Midbrain (tissue), 1 donor: ENCODE results near the gene CTBP2.
A peak's percentile ranks its signal among the peaks of the same experiment; 100 is the strongest.
"Not testable (repeated sequence)": the region's sequence is repeated elsewhere in the genome, so short reads cannot be mapped to it uniquely, and the experiment has no call there.

Experiments used
- DNase-seq: peaks from one replicate; lab custom pipeline; 2025; lab: John Stamatoyannopoulos, UW

CTBP2 gene

DNA sequence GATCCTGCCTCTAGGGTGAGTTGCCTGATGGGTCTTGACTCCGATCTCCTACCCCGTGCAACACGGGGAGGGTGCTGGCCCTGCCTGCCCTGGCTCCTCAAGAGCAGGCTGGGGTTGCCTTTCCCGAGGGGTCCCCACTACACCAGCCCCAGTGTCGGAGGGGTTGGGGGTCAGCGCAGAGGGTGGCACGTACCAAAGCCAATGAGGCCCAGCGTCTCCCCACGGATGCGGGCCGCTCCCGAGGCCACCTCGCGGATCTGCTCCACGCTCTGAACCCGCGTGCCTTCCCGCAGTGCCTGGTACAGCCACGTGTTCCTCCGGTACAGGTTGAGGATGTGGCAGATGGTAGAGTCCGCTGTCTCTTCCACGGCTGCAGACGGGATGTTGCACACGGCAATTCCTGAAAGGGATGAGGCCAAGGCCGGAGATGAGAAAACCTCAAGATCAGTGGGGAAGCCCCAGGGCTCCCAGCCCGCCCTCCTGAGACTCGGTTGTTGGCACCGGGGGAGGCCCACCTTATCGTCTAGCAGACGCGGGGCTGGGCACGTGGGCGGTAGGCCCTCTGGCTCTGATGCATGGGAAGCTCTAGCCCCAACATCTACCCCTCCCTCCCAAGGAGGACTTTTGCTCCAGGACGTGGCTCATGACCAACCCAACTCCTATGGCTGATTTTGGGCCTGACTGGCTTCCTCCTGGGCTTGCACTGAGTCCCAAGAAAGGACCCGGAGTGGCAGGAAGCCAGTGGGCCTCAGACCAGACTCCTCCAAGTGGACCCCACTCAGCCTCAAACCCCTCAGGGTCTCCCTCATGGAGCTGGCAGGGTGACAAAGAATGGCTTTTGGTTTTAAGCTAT lies 162.4 kb downstream of the CTBP2 start:
- no peak for DNase-seq

DNA sequence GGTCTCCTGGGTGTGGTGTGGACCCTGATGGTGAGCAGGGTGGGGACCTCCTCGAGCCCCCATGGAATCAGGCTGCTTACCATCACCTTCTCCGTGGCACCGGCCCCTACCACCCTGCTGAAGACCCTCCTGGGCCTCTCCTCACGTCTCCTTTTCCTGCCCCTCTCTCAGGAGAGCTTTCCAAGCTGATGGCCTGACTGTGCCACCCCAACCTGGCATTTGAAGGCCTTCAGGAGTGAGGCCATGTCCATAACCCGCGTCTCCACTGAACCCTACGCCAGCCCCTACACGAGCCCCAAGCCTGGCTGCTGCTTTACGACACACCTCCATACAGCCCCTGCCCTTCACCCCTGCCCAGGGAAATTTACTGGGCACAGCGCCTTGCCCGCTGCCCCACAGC lies 163.1 kb downstream of the CTBP2 start:
- DNase-seq: no peak

DNA sequence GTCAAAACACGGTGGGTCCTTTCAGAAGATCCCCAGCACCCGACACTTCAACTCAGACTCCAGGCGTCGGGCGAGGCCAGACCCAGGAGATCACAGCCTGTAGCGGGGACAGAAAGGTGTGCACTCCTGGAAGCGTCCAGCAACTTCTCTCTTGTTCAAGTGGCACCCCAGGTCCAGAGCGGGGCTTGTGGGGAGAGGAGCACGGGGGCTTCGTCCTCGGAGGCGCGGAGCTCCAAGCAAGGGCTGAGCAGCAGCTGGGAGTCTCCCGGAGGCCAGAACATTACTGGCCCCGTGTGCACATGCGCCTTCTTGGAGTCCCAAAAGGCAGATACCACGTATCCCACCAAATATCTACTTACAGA lies 163.5 kb downstream of the CTBP2 start:
- DNase-seq: no peak

DNA sequence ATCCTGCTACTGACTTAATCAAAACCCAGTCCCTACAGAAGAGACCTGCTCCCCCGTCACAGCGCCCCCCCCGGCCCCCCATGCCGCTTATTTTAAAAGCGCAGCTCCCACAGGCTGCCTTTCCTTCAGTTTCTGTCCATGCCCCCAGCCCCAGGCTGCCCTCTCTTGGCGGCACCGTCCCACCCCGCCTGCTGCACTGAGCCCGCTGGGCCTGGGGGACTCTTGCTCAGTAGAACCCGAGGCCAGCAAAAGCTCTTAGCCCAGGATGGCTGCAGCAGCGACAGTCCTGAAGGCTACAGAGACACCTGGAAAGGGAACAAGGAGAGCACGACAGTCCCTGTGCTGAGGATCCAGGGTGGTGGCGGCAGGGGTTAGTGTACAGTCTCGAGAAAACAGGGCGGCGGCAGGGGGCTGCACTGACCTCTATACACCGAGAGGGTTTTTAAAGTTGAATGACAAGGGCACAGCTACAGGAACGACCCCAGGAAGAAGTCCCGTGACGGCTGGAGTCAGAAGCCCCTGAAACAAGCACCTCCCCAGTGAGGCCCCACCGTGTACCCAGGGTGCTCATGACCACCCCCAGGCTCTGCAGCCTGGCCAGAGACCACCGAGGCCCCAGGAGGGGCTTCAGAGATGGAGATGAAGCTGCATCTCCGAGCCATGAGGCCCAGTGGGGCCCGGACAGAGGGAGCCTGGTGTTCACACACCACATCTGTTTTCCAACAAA lies 164.1 kb downstream of the CTBP2 start:
- no peak for DNase-seq

DNA sequence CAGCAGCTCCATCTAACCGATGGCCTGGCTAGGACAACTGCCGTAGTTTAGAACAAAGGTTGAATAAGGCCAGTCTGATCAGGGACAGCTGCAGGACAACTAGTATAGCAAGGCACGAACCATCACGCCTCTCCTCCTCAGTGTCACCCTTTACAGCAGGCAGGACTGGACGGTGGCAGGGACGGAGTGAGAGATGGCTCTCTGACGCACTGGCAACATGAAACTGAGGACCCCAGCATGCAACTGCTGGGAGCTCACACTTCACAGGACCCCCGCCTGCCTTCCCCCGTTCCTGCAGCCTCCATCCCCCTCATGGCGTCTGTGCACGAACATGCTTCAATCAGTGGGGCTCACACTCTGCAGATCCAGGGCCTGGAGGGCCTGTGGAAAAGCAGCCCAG lies 164.8 kb downstream of the CTBP2 start:
- DNase-seq: no peak

DNA sequence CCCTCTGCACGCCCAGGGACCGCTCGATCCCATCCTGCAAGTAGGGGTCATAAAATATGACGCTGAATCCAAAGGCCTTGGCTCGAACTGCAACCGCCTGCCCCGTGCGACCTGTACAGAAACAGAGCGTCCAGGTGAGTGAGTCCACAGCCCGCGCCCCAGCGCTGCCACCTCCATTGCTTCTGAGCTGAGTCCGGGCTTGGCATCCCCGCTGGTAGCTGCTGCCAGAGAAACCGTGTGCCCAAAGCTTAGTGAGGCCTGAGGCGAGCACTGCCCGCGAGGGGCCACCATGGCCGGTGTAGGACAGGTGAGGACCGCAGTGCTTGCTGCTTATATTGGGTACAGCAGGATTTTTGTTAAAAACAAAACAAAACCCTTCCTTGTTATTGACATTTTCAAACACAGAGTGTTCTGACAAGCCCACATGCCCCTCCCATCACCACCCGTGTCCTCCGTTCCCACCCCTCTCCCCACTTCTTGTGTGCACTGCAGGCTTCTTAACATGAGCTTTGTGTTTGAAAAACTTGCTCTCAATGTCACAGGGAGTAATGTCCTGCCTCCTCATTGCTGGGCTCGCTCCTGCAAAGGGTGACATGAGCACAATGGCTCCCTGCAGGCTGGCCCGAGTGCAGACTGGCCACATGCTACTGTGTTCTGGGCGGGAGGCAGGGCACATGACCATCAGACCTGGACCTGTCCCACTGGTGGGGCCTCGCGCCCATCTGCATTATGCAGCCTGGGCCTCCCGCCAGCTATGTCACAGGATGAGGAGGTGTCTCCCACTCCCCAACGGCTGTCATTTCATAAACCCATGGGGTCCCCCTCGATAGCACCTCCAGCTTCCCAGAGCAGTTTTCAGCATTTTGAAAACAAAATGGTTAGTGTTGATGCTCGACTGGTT lies 165.5 kb downstream of the CTBP2 start:
- DNase-seq: peak; percentile 38

DNA sequence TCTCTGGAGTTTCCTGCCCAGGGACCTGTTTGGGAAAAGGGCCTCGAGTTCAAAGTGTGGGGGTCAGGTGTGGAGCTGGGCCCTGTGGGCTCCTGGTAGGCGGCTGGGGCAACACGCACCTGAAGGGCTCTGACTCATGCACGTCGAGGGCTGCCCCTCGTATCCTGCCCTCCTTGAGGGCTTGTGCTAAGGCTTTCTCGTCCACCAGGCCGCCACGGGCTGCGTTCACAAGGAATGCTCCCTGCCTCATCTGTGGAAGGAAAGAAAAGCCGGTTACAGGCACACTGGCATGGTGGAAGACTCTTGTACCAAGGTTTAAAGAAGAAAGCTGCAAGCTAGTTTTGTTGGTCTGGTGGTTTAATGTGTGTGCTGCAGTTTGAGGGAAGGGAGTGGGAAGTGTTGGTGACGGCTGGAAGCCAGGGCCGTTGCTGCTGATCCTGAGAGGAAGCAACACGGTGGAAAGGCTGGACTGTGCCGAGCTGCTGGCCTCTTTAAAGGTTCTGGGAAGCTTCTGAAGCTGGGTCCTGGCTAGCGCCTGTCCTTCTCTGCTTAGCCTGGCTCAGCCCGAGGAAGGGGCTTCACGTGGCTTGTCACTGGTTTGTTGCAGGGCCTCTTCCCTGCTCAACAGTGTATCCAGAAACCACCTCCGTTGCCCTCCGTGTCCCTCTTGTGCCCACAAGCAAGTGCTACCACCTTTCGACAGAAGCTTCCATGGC lies 166.5 kb downstream of the CTBP2 start:
- no peak for DNase-seq

DNA sequence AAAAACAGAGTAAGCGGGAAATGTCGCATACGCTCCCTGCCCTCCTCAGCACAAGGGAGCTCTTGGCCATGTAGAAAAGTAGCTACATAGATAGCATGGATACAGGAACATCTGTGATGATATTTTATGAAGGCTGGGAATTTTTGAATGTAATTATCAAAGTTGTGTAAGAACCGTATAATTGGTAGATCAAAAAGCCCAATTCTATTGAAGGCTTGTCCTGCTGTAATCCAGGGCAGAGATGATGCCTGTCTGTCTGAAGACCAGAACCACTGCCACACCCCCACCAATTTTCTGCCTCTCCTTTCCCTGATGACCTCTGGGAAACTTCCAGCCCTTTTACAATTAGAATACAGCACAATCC lies 167.0 kb downstream of the CTBP2 start:
- no peak for DNase-seq

DNA sequence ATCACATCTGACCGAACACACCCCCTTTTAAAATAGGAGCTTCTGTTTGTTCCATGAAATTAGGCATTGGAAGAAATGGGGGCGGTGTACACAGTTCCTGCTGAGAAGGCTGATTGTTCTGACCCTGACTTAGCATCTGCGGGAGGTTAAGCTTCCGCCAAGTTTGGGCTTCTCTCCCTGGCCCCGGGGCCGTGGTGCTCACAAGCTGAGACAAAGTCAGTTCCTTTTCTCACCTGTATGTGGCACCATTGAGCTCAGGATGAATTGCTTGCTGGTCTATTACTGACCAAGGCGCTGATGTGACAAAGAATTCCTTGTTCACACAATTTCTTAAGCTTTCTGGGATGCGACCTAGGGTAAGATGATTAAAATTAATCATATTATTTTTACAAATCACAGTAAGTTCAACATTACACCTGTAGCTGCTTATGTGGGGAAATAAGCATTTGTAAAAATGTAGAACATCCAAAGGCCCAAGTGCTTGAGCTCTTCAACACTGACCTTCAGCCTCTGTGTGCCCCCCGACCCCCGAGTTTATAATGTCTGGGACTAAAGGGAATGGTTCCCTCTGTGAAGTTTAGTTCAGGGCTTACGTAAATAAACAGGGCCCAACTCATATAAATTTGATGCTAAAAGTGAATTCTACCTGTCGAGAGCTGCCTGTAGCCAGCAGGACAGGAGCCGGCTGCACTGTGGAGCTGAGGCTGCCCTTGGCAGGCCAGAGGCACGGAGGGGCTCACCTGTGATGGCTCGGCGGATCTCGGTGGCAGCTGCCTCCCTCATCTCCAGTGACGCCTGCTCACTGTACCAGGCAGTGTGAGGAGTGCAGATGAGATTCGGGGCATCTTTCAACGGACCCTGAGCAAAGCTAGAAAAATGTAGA lies 167.7 kb downstream of the CTBP2 start:
- DNase-seq: peak; percentile 89

DNA sequence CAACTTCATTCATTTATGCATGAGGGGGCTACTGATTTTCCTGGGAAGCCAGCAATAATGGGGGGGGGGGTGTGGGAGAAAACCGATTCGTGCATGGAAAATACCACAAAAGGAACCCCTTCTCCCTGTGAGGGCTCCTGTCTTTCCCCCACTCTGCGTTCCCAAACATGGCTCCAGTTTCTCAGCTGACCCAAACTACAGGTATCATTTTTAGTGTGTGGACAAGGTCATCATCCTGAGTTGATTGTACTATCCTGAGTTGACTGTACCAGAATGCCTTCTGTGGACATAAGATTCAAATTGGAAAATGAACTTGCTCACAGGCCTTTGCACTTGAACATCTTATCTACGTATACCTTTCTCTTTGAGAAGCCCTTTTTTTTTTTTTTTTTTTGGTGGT lies 168.5 kb downstream of the CTBP2 start:
- no peak for DNase-seq

DNA sequence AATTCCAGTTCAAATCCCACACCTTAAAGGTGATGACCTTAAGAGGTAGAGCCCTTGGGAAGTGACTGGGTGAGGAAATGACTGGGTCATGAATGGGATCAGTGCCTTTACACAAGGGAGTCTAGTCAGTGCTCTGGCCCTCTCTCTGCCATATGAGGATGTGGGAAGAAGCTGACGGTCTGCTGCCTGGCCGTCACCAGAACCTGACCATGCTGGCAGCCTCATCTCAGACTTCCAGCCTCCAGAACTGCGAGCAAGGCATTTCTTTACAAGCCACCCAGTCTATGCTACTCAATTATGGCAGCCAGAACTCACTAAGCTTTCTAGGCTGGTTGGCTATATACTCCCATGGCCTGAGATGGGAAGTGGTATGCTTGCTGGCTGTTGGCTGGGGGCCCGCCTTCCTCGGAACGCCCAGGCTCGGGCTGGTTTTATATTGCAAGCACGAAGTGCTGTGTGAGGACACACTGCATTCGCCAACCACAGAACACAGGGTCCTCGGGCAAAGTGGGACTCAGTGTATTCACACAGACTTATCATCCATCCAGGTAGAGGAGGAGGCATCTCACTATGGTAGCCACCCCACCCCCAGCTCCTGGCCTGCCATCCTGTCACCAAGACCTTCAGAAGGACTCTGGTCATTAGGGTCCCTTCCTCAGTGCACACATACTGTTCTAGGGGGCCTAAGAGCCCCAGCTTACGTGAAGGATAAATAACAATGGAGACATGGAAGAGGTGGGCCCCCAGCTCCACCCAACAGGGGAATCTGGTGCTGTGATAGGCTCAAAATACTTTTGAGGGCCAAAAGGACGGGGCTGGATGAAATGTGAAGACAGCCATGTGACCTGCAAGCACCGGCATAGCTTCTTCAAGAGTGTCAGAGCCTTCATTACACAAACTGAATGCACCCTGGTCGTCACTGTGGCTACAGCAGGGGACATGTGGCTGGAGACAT lies 169.4 kb downstream of the CTBP2 start:
- DNase-seq: no peak

DNA sequence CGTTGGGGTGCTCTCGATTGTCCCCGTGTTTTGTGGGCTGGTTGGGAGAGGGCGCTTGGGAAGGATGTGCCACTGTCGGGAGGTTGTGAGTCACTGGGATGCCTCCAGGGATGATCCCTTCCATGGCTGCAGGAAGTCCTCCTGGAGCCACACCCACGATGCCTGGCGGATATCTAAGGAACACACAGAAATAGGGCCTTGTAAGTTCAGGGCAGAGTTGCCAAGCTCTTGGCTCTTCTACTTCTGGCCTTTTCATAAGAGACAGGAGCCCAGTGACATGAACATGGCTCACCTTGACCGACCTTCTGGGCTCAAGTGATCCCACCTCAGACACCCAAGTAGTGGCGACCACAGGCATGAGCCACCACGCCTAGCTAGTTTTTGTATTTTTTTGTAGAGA lies 170.8 kb downstream of the CTBP2 start:
- no peak for DNase-seq

DNA sequence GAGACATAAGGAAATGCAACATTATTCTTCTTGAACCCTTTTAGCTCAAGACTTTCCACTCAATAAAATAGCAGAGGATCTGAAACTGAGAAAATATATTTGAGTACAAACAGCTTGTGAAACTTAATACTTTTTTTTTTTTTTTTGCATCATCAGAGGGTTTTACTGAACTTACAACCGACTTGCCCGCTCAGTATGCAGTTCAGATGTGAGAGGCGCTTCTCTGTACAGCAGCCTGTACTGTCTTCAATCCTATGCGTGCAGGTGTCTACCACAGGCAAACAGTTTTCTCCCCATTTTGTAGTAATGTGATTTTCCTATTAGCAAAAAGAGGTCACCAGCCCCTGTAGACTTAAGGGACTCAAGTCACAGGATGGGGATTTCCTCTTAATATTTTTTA lies 171.6 kb downstream of the CTBP2 start:
- DNase-seq: not testable (repeated sequence)

DNA sequence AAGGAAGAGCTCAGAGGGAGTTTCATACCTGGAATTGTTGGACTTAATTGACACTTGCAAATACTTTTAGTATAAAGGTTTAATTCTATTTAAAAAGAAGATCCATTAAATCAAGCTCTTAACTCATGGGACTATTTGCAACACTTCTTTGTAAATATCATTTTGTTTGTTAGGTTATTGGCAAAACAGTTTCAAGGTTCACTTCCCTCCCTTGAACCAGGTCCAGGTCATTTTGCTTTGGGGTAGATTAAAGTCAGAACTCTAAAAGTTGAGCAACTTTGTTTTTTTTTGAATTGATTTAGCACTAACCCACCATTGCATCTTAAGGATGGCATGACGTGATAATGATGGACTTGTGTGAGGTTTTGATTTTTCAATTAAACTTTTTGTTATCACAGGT lies 172.6 kb downstream of the CTBP2 start:
- DNase-seq: no peak

DNA sequence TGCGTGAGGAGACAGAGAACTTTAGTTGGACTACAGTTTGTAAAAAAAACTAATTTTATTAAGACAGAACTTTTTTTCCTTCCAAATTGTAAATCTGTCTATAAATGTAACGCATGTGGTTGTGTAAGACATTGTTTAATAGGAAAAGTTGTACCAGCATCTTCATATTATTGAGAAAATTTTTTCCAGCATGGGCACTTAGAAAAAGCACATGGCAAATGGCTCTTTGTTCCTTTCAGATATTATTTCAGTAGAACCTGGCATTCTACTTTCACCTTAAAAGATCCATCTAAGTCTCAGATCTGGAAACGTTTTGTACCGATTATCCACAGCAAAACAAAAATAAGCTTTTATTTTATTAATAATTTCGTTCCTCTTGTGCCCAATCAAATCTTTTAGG lies 175.2 kb downstream of the CTBP2 start:
- DNase-seq: no peak

DNA sequence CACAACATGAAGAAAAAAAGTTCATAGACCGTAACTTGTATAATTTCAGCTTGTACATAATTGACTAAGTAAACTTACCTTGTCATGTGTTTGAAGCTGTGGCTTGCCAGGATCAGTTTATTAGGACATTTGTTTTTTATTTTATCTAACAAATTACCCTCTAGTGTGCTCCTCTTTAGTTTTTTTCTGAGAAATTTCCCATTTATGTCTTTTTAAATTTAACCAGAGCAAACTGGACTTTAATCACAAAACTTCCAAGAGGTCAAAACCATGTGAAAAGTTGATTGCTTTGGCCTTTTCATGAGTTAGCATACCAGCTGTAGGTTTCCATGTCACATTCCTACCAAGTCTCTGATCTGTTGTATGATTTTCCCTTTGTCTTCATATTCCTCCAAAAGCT lies 176.0 kb downstream of the CTBP2 start:
- DNase-seq: no peak

DNA sequence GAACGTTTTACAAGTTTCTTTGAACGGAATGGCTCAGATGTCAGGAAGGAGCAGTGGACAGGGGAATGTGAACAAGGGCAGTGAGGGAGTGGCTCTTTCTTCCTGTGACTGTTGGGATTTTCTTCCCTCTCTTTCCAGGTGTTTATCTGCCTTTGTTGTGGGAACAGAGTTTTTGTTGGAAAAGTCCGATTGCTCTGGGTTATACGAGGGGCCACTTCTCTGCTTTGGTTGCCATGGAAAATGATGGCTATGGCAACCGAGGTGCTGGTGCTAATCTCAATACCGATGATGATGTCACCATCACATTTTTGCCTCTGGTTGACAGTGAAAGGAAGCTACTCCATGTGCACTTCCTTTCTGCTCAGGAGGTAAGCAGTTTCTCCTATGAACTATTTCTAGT lies 177.0 kb downstream of the CTBP2 start:
- DNase-seq: no peak

DNA sequence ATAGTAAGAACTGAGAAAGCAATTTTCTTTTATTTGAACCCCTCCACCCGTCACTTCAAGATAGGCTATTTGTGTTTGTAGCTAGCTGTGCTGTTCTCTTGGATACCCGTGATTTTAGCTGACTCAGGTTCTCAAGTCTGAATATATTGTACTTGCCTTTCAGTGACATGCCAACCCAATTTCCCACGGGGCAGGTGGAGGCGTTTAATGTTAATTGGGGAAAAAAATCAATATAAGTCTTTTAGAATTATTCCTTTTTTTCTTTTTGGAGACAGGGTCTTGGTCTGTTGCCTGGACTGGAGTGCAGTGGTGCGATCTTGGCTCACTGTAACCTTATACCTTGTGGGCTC lies 182.0 kb downstream of the CTBP2 start:
- no peak for DNase-seq

DNA sequence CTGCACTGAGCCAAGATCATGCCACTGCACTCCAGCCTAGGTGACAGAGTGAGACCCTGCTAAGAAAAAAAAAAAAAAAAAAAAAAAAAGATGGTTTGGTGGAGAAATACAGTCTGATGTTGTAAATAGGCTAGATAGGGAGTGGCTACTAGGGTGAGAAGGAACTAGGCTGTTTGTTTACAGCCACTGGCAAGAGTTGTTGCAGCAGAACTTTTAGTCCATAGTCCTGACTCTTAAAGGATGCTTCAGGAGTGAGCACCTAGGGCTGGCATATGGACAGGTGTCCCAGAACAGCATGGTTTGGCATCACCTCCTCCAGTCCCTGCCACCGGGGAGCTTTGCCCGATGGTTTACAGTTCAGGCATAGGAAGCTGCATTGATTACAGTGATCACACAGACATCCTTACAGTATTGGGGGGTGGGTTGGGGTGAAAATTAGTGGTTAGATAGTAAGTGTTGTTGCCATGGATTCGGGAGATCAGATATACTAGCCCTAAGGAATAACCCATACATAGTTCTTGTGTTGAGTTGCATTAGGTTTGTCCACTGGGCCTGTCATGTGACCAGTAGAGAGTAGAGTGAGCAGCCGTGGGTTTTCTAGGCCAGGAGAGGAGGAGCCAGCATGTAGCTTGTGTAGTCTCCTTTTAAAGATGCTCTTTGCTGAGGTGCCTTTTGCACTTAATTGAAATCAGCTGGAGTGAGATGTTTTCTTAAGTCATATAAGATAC lies 182.6 kb downstream of the CTBP2 start:
- DNase-seq: no peak
